B cell (primary cell): ENCODE measurements around the gene STX8.

Source experiments
- CTCF ChIP-seq: fragments of 200-600 bp; IDR thresholded peaks from one replicate; pipeline ENCODE4 v1.8.0; 2022; ENCODE audit warnings: antibody characterized with exemption, mild to moderate bottlenecking
- EZH2 ChIP-seq: IDR thresholded peaks from 2 replicates; pipeline ENCODE4 v1.6.1; 2012; ENCODE audit warnings: borderline replicate concordance, low read depth, mild to moderate bottlenecking, moderate library complexity, low read length; ENCODE audit not compliant: insufficient read depth, poor library complexity, severe bottlenecking

DNA sequence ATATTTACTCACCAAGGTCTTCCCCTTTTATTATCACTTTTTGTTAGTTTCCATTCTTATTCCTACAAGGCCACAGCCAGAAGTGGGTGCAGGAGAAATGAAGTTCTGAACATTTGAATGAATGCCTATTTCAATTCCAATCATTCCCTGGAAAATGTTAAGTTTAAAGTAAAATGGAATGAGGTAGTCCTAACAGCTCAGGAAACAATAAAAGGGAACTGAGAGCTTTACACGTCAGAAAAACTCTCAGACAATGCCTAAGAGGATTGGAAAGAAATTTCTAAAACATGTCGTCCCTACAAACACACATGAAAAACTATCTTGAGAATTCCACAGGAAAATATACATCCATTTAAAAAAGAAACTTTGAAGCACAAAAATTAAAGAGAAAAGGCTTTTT is 238.8 kb downstream of the STX8 start:
- TF ChIP-seq CTCF = no peak
- TF ChIP-seq EZH2 = no peak
